GM23248 (cell line): ENCODE results near the gene GOLPH3L. TPM values are rescaled to one million over a fixed set of nuclear protein-coding genes. Genes with fewer than 3 reads are reported as not detected.
"Not testable (repeated sequence)": the region's sequence is repeated elsewhere in the genome, so short reads cannot be mapped to it uniquely, and the experiment has no call there.

ENCODE experiments used
- DNase-seq: peaks from one replicate; pipeline ENCODE4 v3.0.0-alpha.2; 2015
- H2AFZ ChIP-seq: fragments of 200-600 bp; sonication (generic); 2 replicates; pipeline ENCODE4 v1.6.1; 2016; ENCODE audit warnings: antibody characterized with exemption
- H3F3A ChIP-seq: fragments of 200-600 bp; sonication (generic); 2 replicates; pipeline ENCODE4 v1.6.1; 2016; ENCODE audit warnings: mild to moderate bottlenecking, antibody characterized with exemption, mixed run types; ENCODE audit not compliant: insufficient read depth
- H3K27ac ChIP-seq: fragments of 200-600 bp; sonication (generic); 2 replicates; pipeline ENCODE4 v1.5.1; 2016; ENCODE audit warnings: mild to moderate bottlenecking
- H3K27me3 ChIP-seq: fragments of 200-600 bp; sonication (generic); replicated peaks from 2 replicates; pipeline ENCODE4 v1.6.1; 2016; ENCODE audit warnings: mild to moderate bottlenecking; ENCODE audit not compliant: insufficient read depth
- H3K36me3 ChIP-seq: fragments of 200-600 bp; sonication (generic); 2 replicates; pipeline ENCODE4 v1.6.1; 2016; ENCODE audit warnings: low read depth, mild to moderate bottlenecking
- H3K4me1 ChIP-seq: fragments of 200-600 bp; sonication (generic); 2 replicates; pipeline ENCODE4 v1.6.1; 2016; ENCODE audit warnings: mild to moderate bottlenecking; ENCODE audit not compliant: insufficient read depth
- H3K4me2 ChIP-seq: fragments of 200-600 bp; sonication (generic); one replicate; pipeline ENCODE4 v1.6.1; 2016; ENCODE audit warnings: mild to moderate bottlenecking; ENCODE audit not compliant: unreplicated experiment
- H3K4me3 ChIP-seq: fragments of 200-600 bp; sonication (generic); 2 replicates; pipeline ENCODE4 v1.5.1; 2016; ENCODE audit warnings: mild to moderate bottlenecking
- H3K79me2 ChIP-seq: fragments of 200-600 bp; sonication (generic); 2 replicates; pipeline ENCODE4 v1.6.1; 2016; ENCODE audit warnings: mild to moderate bottlenecking; ENCODE audit not compliant: insufficient read depth
- H3K9ac ChIP-seq: fragments of 200-600 bp; sonication (generic); 2 replicates; pipeline ENCODE4 v1.6.1; 2016; ENCODE audit warnings: mild to moderate bottlenecking
- H3K9me2 ChIP-seq: fragments of 200-600 bp; sonication (generic); 2 replicates; pipeline ENCODE4 v1.6.1; 2016; ENCODE audit warnings: mixed run types, mild to moderate bottlenecking, moderate library complexity; ENCODE audit not compliant: insufficient read depth
- H3K9me3 ChIP-seq: fragments of 200-600 bp; sonication (generic); one replicate; pipeline ENCODE4 v1.6.1; 2017; ENCODE audit warnings: low read depth
- H4K20me1 ChIP-seq: fragments of 200-600 bp; sonication (generic); 2 replicates; pipeline ENCODE4 v1.6.0; 2016; ENCODE audit not compliant: insufficient read depth
- EZH2 ChIP-seq: fragments of 200-600 bp; sonication (generic); IDR thresholded peaks from 2 replicates; pipeline ENCODE4 v1.6.1; 2018; ENCODE audit warnings: antibody characterized with exemption, mild to moderate bottlenecking; ENCODE audit not compliant: insufficient read depth, poor library complexity, severe bottlenecking
- EZH2phosphoT487 ChIP-seq: fragments of 200-600 bp; sonication (generic); IDR thresholded peaks from 2 replicates; pipeline ENCODE4 v1.6.1; 2018; ENCODE audit warnings: antibody characterized with exemption, moderate library complexity, mild to moderate bottlenecking, low read depth; ENCODE audit not compliant: insufficient read depth
- WGBS, 2 experiments: methylation state at CpG; one replicate each; pipeline ENCODE4 v1.1.6; 2015 to 2017; ENCODE audit warnings: low lambda C conversion rate in 2 of 2, low coverage in 1 of 2; ENCODE audit errors: missing lambda C conversion rate in 2 of 2; 5-methylcytosine and 5-hydroxymethylcytosine counted together
- in situ Hi-C: fragments of 300-500 bp; cut with MboI; formaldehyde crosslinking; loops from 2 replicates; pipeline ENCODE4 v1.15.0; 2020
- polyA plus RNA-seq: library from polyadenylated mRNA; unstranded; fragments of >200 nt; fragmentation: Nextera tagmentation; extraction: Ambion mirVana; gene quantifications from 2 replicates; pipeline ENCODE4 v1.2.1, GENCODE V29; 2016
- total RNA-seq: library from RNA; depleted of rRNA; stranded (reverse); fragments of >200 nt; shearing (Covaris generic); gene quantifications from 2 replicates; pipeline ENCODE4 v1.2.3, GENCODE V29; 2014

GOLPH3L gene
- total and polyA plus RNA-seq, 2 experiments from 2014 or later: 8.8 to 23.9 TPM

GRCh38 chr1:150609732-150610131 lies 87.2 kb downstream of the GOLPH3L start:
- Histone ChIP-seq H3K79me2 (peaks cover 69% of the 10 kb centered on the region), H3K9me2 (no peaks in the 10 kb centered on the region), H3K4me1 (peaks cover 52% of the 10 kb centered on the region), H3K4me2 (no peak overlapping the region), H3K4me3 (no peak overlapping the region), H2AFZ (no peak overlapping the region), H3K36me3 (no peaks in the 10 kb centered on the region), H4K20me1 (no peaks in the 10 kb centered on the region), H3K27me3 (no peaks in the 10 kb centered on the region), H3K9ac (peak overlapping the region; percentile 28), H3K27ac (peak overlapping the region; percentile 100), H3K9me3 (no peaks in the 10 kb centered on the region), H3F3A (peaks cover 41% of the 10 kb centered on the region)
- in situ Hi-C loops: no loop called here
- TF ChIP-seq EZH2phosphoT487: no peak
- no peak for TF ChIP-seq EZH2
- DNase-seq: peak; percentile 23
- WGBS, 2 experiments: 68 to 80% methylated on average over 2 of the region's 2 CpGs

- Histone ChIP-seq H3K4me1 (peaks cover 39% of the 10 kb centered on the region), H3K9me2 (no peaks in the 10 kb centered on the region), H2AFZ (no peak overlapping the region), H3K36me3 (no peaks in the 10 kb centered on the region), H3K79me2 (peaks cover 67% of the 10 kb centered on the region), H3K9ac (no peak overlapping the region), H3K9me3 (no peaks in the 10 kb centered on the region), H4K20me1 (no peaks in the 10 kb centered on the region), H3F3A (peaks cover 28% of the 10 kb centered on the region), H3K4me3 (no peak overlapping the region), H3K27me3 (no peaks in the 10 kb centered on the region), H3K4me2 (no peak overlapping the region), H3K27ac (no peak overlapping the region)
- in situ Hi-C loops: no loop called here
- 95 to 100% methylated on average over 7 of the region's 7 CpGs for WGBS, 2 experiments
- no peak for DNase-seq
- TF ChIP-seq EZH2phosphoT487: no peak
- no peak for TF ChIP-seq EZH2
These were observed 90.4 kb downstream of the GOLPH3L start for GRCh38 chr1:150606463-150607142.

GRCh38 chr1:150605451-150605731 lies 91.6 kb downstream of the GOLPH3L start:
- Histone ChIP-seq H3K4me1 (peaks cover 30% of the 10 kb centered on the region), H3F3A (peaks cover 19% of the 10 kb centered on the region), H3K27ac (peak overlapping the region; percentile 92), H3K9ac (peak overlapping the region; percentile 41; the same call in 1 of the 2 replicates), H3K79me2 (peaks cover 59% of the 10 kb centered on the region)
- H3K9me3 ChIP-seq, H3K9me2 ChIP-seq, H3K4me3 ChIP-seq, DNase-seq, H4K20me1 ChIP-seq, H3K27me3 ChIP-seq, H3K36me3 ChIP-seq, H3K4me2 ChIP-seq, H2AFZ ChIP-seq, in situ Hi-C loops: not testable (repeated sequence)
- WGBS, 2 experiments: 98 to 100% methylated on average over 3 of the region's 3 CpGs

GRCh38 chr1:150604226-150604588 lies 92.7 kb downstream of the GOLPH3L start:
- peaks cover 47% of the 10 kb centered on the region for H3K79me2 ChIP-seq
- H3K36me3 ChIP-seq: no peaks in the 10 kb centered on the region
- peak overlapping the region; percentile 58 for H3K4me2 ChIP-seq
- H3K9me3 ChIP-seq: no peaks in the 10 kb centered on the region
- in situ Hi-C loops: no loop called here
- H4K20me1 ChIP-seq: no peaks in the 10 kb centered on the region
- no peak for DNase-seq
- peak overlapping the region; percentile 60 for H3K9ac ChIP-seq
- H2AFZ ChIP-seq: 0 out of 2 replicates have a peak overlapping the region, but pooled peaks have one; percentile 9
- H3F3A ChIP-seq: peaks cover 15% of the 10 kb centered on the region
- 58 to 59% methylated on average over 2 of the region's 2 CpGs for WGBS, 2 experiments
- peaks cover 20% of the 10 kb centered on the region for H3K4me1 ChIP-seq
- no peak for TF ChIP-seq EZH2phosphoT487
- TF ChIP-seq EZH2: no peak
- 0 out of 2 replicates have a peak overlapping the region, but pooled peaks have one; percentile 3 for H3K4me3 ChIP-seq
- H3K27ac ChIP-seq: peak overlapping the region; percentile 92
- H3K9me2 ChIP-seq: no peaks in the 10 kb centered on the region
- no peaks in the 10 kb centered on the region for H3K27me3 ChIP-seq

GRCh38 chr1:150603711-150604110 lies 93.2 kb downstream of the GOLPH3L start:
- H3K9me2 ChIP-seq: no peaks in the 10 kb centered on the region
- in situ Hi-C loops: no loop called here
- peak overlapping the region; percentile 92 for H3K27ac ChIP-seq
- no peak overlapping the region for H3K4me3 ChIP-seq
- H3K9ac ChIP-seq: peak overlapping the region; percentile 60; the same call in 1 of the 2 replicates
- 85 to 89% methylated on average over 3 of the region's 3 CpGs for WGBS, 2 experiments
- H2AFZ ChIP-seq: no peak overlapping the region
- H3K4me1 ChIP-seq: peaks cover 20% of the 10 kb centered on the region
- DNase-seq: no peak
- TF ChIP-seq EZH2 (no peak), EZH2phosphoT487 (no peak)
- H3K27me3 ChIP-seq: no peaks in the 10 kb centered on the region
- H3K4me2 ChIP-seq: peak overlapping the region; percentile 58
- H3K9me3 ChIP-seq: no peaks in the 10 kb centered on the region
- H4K20me1 ChIP-seq: no peaks in the 10 kb centered on the region
- H3K36me3 ChIP-seq: no peaks in the 10 kb centered on the region
- H3K79me2 ChIP-seq: peaks cover 43% of the 10 kb centered on the region
- peaks cover 15% of the 10 kb centered on the region for H3F3A ChIP-seq

- H3K79me2 ChIP-seq: peaks cover 30% of the 10 kb centered on the region
- H3K27ac ChIP-seq, H3K4me2 ChIP-seq, H3K36me3 ChIP-seq, in situ Hi-C loops, H3K9ac ChIP-seq, H3K27me3 ChIP-seq, DNase-seq, H2AFZ ChIP-seq, H3K9me3 ChIP-seq, H3K4me3 ChIP-seq, H4K20me1 ChIP-seq, H3K9me2 ChIP-seq: not testable (repeated sequence)
- 89 to 91% methylated on average over 11 to 12 of the region's 12 CpGs for WGBS, 2 experiments
- peaks cover 20% of the 10 kb centered on the region for H3K4me1 ChIP-seq
- peaks cover 15% of the 10 kb centered on the region for H3F3A ChIP-seq
These were observed 94.6 kb downstream of the GOLPH3L start for GRCh38 chr1:150602372-150602771.
